HUES64 (cell line): Measurements from ENCODE around the gene FGF3.

Experiments used
- H3K27ac ChIP-seq: 2 replicates; pipeline ENCODE4 v1.7.0; 2013; ENCODE audit warnings: low read depth, low read length, inconsistent platforms
- H3K27me3 ChIP-seq: 2 replicates; pipeline ENCODE4 v1.6.1; 2013; ENCODE audit warnings: mild to moderate bottlenecking, low read length; ENCODE audit not compliant: insufficient read depth
- H3K36me3 ChIP-seq: 2 replicates; pipeline ENCODE4 v1.6.1; 2013; ENCODE audit warnings: mild to moderate bottlenecking, low read length; ENCODE audit not compliant: insufficient read depth
- H3K4me1 ChIP-seq: 2 replicates; pipeline ENCODE4 v1.6.1; 2013; ENCODE audit warnings: mild to moderate bottlenecking, low read length, moderate library complexity; ENCODE audit not compliant: insufficient read depth
- H3K4me3 ChIP-seq: 2 replicates; pipeline ENCODE4 v1.5.1; 2013; ENCODE audit warnings: mild to moderate bottlenecking, low read length, moderate library complexity
- H3K9ac ChIP-seq: 2 replicates; pipeline ENCODE4 v1.6.1; 2013; ENCODE audit warnings: mild to moderate bottlenecking, low read depth, low read length
- H3K9me3 ChIP-seq: 2 replicates; pipeline ENCODE4 v1.6.1; 2013; ENCODE audit warnings: low read depth, low read length; ENCODE audit not compliant: insufficient read depth
- WGBS: fragments of 150-250, 120-280 bp; methylation state at CpG from one replicate; pipeline ENCODE4 v1.1.7; 2013; ENCODE audit warnings: missing lambda C conversion rate; 5-methylcytosine and 5-hydroxymethylcytosine counted together

Gene FGF3

DNA sequence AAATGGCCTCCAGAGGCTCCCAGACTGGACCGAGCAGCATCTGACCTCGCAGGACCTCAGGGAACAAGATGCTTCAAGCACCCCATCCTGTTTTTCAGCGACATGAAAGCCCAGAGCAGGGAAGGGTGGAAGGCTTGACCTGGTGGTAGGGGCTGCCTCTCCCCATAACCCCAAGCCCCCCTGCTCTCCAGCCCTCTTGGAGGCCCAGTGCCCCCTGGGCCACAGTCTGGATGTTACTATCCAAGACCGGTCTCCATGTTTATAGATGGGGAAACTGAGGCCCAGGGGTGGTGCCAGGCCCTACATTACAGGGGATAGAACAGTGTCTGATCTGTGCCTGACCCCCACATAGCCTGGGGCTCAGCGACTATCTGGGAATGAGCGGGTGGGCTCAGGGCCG lies 7.0 kb downstream of the FGF3 start:
- H3K36me3 ChIP-seq, result no peaks in the 10 kb centered on the region
- no peak overlapping the region for H3K9ac ChIP-seq
- peaks cover 43% of the 10 kb centered on the region for H3K27me3 ChIP-seq
- 0 out of 2 replicates have a peak, but pooled peaks cover 5% of the 10 kb centered on the region for H3K4me1 ChIP-seq
- no peak overlapping the region for H3K27ac ChIP-seq
- no peaks in the 10 kb centered on the region for H3K9me3 ChIP-seq
- 92% methylated on average over 7 of the region's 7 CpGs for WGBS
- no peak overlapping the region for H3K4me3 ChIP-seq

DNA sequence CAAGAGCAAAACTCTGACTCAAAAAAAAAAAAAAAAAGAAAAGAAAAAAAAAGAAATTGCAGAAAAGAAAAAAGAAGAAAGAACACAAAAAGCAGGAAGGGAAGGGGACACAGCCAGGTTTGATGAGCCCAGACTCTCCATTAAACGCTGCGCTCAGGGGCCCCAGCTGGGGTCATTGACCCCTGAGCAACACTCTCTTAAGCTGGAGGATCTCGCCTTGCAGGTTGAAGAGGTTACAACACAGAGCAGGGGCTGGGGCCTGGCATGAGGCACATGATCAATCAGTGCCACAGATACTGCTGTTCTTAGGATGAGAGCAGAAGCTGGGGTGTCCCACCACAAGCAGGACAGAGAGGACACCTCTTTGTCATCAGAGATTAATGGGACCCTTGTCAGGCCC lies 7.8 kb downstream of the FGF3 start:
- WGBS, result 85% methylated on average over 3 of the region's 3 CpGs
- no peaks in the 10 kb centered on the region for H3K9me3 ChIP-seq
- 0 out of 2 replicates have a peak, but pooled peaks cover 5% of the 10 kb centered on the region for H3K4me1 ChIP-seq
- no peak overlapping the region for H3K4me3 ChIP-seq
- H3K27ac ChIP-seq, result no peak overlapping the region
- peaks cover 35% of the 10 kb centered on the region for H3K27me3 ChIP-seq
- no peak overlapping the region for H3K9ac ChIP-seq
- no peaks in the 10 kb centered on the region for H3K36me3 ChIP-seq

- no peak overlapping the region for H3K4me3 ChIP-seq
- 95% methylated on average over 39 of the region's 39 CpGs for WGBS
These were observed 8.7 kb downstream of the FGF3 start for GRCh38 chr11:69810289-69811118.

GRCh38 chr11:69808667-69809086 lies 10.5 kb downstream of the FGF3 start:
- Histone ChIP-seq H3K9me3 (no peaks in the 10 kb centered on the region), H3K4me3 (no peak overlapping the region), H3K27me3 (peaks cover 9% of the 10 kb centered on the region), H3K4me1 (0 out of 2 replicates have a peak, but pooled peaks cover 5% of the 10 kb centered on the region), H3K36me3 (no peaks in the 10 kb centered on the region), H3K9ac (no peak overlapping the region), H3K27ac (no peak overlapping the region)
- 38% methylated on average over 7 of the region's 7 CpGs for WGBS

More at GRCh38 chr11:69810289-69811118, 8.7 kb downstream of the FGF3 start:
- Histone ChIP-seq H3K27ac (no peak overlapping the region), H3K27me3 (peaks cover 26% of the 10 kb centered on the region), H3K9me3 (no peaks in the 10 kb centered on the region), H3K9ac (no peak overlapping the region), H3K36me3 (no peaks in the 10 kb centered on the region), H3K4me1 (0 out of 2 replicates have a peak, but pooled peaks cover 5% of the 10 kb centered on the region)

DNA sequence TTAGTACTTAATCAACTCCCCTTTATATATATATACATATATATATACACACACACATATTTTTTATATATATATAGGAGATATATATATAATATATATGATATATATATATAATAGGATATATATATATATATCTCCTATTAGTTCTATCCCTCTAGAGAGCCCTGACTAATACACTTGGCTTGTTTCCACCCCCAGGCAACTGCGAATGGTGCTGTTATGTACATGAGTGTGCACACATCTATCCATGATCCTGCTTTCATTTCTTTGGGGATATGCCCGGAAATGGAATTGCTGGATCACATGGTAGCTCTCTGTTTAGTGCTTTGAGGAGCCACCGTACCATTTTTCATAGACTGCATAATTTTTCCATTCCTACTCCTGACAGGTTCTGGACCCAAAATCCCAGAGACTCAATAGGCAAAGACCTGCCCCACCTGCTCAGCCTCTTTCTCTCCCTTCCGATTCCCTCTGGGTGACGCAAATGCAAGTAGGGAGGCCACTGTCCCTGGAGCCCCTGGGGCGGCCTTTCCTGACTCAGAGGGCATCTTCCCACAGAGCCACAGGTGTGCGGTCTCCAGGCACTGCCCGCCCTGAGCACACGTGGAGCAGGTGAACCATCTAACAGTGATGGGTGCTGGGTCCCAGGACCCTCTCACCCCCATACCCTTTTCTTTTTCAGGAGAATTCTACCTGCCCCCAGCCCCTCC lies 12.0 kb downstream of the FGF3 start:
- WGBS, result 94% methylated on average over 9 of the region's 9 CpGs
- Histone ChIP-seq H3K27ac (no peak overlapping the region), H3K4me1 (0 out of 2 replicates have a peak, but pooled peaks cover 5% of the 10 kb centered on the region), H3K36me3 (no peaks in the 10 kb centered on the region), H3K9ac (no peak overlapping the region), H3K9me3 (no peaks in the 10 kb centered on the region), H3K4me3 (no peak overlapping the region), H3K27me3 (peaks cover 4% of the 10 kb centered on the region; the same call in 1 of the 2 replicates)

DNA sequence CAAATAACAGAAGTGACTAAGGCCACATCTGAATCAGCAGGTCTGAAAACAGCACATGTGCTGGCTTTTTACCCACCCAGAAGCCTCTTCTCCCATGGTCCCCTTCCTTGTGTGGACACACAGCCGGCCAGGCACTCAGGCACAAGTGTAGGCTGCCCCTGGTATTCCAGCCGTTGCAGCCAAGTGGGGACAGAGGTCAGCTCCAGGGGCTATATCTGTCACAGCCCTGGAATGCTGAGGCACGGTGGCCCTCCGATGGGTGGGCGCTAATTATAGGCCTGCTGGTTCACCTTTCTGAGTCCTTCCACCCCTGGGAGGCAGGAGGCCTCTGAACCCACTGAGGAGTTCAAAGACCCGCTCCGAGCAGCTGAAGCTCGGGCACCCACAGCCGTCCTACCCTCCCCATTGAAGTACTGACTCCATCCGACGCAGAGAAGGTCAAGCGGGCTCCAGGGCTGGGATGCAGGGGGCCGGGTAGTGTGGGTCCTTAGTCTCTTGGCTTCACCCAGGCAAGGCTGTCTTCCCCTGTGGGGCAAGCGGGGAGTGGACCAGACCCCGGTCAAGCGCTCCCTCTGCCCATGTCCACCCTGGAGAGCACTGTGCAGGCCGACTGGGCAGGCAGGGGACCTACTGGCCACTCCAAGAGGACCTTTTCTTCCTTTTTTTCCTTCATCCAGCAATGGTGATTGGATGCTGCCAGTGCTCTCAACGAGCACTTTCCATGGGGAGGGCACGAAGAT lies 14.3 kb downstream of the FGF3 start:
- no peak overlapping the region for H3K9ac ChIP-seq
- WGBS, result 91% methylated on average over 19 of the region's 19 CpGs
- H3K4me1 ChIP-seq, result 0 out of 2 replicates have a peak, but pooled peaks cover 5% of the 10 kb centered on the region
- H3K27me3 ChIP-seq, result peaks cover 4% of the 10 kb centered on the region; the same call in 1 of the 2 replicates
- no peak overlapping the region for H3K27ac ChIP-seq
- H3K36me3 ChIP-seq, result no peaks in the 10 kb centered on the region
- no peak overlapping the region for H3K4me3 ChIP-seq
- H3K9me3 ChIP-seq, result no peaks in the 10 kb centered on the region

- H3K36me3 ChIP-seq, result no peaks in the 10 kb centered on the region
- H3K27ac ChIP-seq, result no peak overlapping the region
- peaks cover 4% of the 10 kb centered on the region; the same call in 1 of the 2 replicates for H3K27me3 ChIP-seq
- 0 out of 2 replicates have a peak, but pooled peaks cover 5% of the 10 kb centered on the region for H3K4me1 ChIP-seq
- H3K9me3 ChIP-seq, result no peaks in the 10 kb centered on the region
- no peak overlapping the region for H3K9ac ChIP-seq
- no peak overlapping the region for H3K4me3 ChIP-seq
These were observed 15.5 kb downstream of the FGF3 start for GRCh38 chr11:69803604-69804218.

DNA sequence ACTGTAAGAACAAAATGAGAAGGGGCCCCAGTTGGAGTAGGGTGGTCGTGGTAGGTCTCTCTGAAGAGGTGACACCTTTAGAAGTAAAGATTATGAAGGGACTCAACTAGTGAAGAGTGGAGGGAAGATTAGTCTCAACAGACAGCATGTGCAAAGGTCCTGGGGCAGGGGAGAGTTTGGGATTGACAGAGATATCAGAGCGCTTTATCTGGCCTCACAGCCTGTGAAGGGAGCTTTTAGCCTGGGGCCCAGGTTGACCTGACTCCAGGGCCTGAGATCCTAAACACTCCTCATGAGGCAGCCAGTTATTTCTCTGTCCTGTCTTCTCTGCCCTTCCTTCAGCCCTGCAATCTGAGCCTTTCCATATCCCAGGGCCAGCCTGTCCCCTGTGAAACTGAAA lies 16.2 kb downstream of the FGF3 start:
- Histone ChIP-seq H3K4me3 (no peak overlapping the region), H3K9ac (no peak overlapping the region), H3K9me3 (no peaks in the 10 kb centered on the region), H3K27me3 (peaks cover 2% of the 10 kb centered on the region; the same call in 1 of the 2 replicates), H3K27ac (no peak overlapping the region), H3K4me1 (no peaks in the 10 kb centered on the region), H3K36me3 (no peaks in the 10 kb centered on the region)
- WGBS, result 92% methylated on average over 2 of the region's 2 CpGs

- 90% methylated on average over 1 of the region's 1 CpG for whole genome bisulfite sequencing
- H3K4me1 ChIP-seq, result no peaks in the 10 kb centered on the region
These were observed 16.6 kb downstream of the FGF3 start for GRCh38 chr11:69802590-69802989.

DNA sequence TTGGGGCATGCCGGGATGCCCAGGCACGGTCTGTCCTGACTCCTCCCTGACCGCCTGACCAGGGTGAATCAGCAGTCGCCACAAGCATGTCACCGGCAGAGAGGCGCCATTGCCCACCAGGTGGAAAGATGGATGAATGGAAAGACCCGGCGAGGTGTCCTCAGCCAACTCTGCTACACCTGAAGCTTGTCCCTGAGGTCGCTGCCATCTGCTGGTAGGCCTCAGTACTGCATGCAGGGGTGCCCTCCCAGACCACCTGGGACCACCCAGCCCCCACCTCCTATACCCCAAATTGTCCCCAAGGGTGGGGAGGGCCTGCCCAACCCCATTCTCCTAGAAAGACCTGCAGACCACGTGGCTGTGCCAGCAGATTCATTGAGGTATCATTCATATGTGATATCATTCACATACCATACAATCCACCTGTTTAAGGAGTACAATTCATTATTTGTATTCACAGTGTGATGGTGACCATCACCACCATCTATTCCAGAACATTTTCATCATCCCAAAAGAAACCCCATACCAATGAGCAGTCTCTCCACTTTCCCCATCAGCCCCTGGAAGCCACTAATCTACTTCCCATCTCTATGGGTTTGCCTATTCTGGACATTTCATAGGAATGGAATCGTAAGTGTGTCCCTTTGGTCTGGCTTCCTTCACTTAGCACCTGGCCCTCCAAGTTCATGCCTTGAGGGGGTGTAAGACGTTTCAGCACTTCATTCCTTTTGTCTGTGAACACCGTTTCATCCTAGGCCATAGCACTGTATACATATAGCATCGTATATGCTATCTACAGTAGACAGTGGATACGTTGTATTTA lies 17.5 kb downstream of the FGF3 start:
- 49% methylated on average over 14 of the region's 15 CpGs for WGBS

More at GRCh38 chr11:69802590-69802989, 16.6 kb downstream of the FGF3 start:
- no peak overlapping the region for H3K27ac ChIP-seq
- H3K9me3 ChIP-seq, result no peaks in the 10 kb centered on the region
- H3K36me3 ChIP-seq, result no peaks in the 10 kb centered on the region
- no peaks in the 10 kb centered on the region for H3K27me3 ChIP-seq
- H3K4me3 ChIP-seq, result no peak overlapping the region
- H3K9ac ChIP-seq, result no peak overlapping the region

More for the DNA sequence above, 17.5 kb downstream of the FGF3 start:
- Histone ChIP-seq H3K9ac (no peak overlapping the region), H3K4me1 (no peaks in the 10 kb centered on the region), H3K36me3 (no peaks in the 10 kb centered on the region), H3K27ac (no peak overlapping the region), H3K4me3 (no peak overlapping the region), H3K9me3 (no peaks in the 10 kb centered on the region), H3K27me3 (no peaks in the 10 kb centered on the region)
